ENCODE data around the gene CNOT6.

Gene CNOT6

DNA sequence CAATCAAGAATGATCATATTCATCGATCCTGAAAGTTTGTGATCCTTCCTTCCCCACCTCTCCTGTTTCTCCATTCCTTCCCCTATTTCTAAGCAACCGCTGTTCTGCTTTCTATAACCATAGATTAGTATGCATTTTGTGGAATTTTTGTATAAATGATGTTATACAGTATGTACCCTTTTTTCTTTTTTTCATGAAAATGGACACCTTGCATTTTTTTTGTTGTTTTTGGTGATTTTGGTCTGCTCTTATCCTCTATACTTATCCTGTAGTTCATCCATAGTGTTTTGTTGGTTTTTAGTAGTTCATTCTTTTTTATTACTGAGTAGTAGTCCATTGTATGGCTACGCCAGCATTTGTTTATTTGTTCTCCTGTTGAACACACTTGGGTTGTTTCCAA is 51.1 kb downstream of the CNOT6 start (continued):
- no peak for TF ChIP-seq TOX (CRISPR knock-in tag; IDR thresholded peaks at IDR 0.05; ENCODE audit: borderline replicate concordance)
- no peak for TF ChIP-seq BACH2 (CRISPR knock-in tag; IDR thresholded peaks at IDR 0.05; ENCODE audit: borderline replicate concordance)
- no peak for TF ChIP-seq ZNF70 (CRISPR knock-in tag; IDR thresholded peaks at IDR 0.05)
- no peak for TF ChIP-seq ISL1 (CRISPR knock-in tag; IDR thresholded peaks at IDR 0.05)
- TF ChIP-seq OSR1 (CRISPR knock-in tag; IDR thresholded peaks at IDR 0.05): no peak

GRCh38 chr5:180548563-180548962 is 54.4 kb downstream of the CNOT6 start:
- TF ChIP-seq, protein P1, sequence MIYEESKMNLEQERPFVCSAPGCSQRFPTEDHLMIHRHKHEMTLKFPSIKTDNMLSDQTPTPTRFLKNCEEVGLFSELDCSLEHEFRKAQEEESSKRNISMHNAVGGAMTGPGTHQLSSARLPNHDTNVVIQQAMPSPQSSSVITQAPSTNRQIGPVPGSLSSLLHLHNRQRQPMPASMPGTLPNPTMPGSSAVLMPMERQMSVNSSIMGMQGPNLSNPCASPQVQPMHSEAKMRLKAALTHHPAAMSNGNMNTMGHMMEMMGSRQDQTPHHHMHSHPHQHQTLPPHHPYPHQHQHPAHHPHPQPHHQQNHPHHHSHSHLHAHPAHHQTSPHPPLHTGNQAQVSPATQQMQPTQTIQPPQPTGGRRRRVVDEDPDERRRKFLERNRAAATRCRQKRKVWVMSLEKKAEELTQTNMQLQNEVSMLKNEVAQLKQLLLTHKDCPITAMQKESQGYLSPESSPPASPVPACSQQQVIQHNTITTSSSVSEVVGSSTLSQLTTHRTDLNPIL (CRISPR knock-in tag; IDR thresholded peaks at IDR 0.05; ENCODE audit: low read depth): no peak
- TF ChIP-seq ARNTL (CRISPR knock-in tag; IDR thresholded peaks at IDR 0.05; ENCODE audit: borderline replicate concordance, low read depth): no peak
- ATAC-seq: no peak

- TF ChIP-seq, protein P2, sequence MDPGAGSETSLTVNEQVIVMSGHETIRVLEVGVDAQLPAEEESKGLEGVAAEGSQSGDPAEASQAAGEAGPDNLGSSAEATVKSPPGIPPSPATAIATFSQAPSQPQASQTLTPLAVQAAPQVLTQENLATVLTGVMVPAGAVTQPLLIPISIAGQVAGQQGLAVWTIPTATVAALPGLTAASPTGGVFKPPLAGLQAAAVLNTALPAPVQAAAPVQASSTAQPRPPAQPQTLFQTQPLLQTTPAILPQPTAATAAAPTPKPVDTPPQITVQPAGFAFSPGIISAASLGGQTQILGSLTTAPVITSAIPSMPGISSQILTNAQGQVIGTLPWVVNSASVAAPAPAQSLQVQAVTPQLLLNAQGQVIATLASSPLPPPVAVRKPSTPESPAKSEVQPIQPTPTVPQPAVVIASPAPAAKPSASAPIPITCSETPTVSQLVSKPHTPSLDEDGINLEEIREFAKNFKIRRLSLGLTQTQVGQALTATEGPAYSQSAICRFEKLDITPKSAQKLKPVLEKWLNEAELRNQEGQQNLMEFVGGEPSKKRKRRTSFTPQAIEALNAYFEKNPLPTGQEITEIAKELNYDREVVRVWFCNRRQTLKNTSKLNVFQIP (CRISPR knock-in tag; IDR thresholded peaks at IDR 0.05; ENCODE audit: borderline replicate concordance, low read depth): no peak
- TF ChIP-seq ZNF70 (CRISPR knock-in tag; IDR thresholded peaks at IDR 0.05) (peak; percentile 90), ZNF8 (CRISPR knock-in tag; IDR thresholded peaks at IDR 0.05) (no peak), TCF4 (CRISPR knock-in tag; IDR thresholded peaks at IDR 0.05; ENCODE audit: borderline replicate concordance) (peak; percentile 84)
- TF ChIP-seq, protein P3, sequence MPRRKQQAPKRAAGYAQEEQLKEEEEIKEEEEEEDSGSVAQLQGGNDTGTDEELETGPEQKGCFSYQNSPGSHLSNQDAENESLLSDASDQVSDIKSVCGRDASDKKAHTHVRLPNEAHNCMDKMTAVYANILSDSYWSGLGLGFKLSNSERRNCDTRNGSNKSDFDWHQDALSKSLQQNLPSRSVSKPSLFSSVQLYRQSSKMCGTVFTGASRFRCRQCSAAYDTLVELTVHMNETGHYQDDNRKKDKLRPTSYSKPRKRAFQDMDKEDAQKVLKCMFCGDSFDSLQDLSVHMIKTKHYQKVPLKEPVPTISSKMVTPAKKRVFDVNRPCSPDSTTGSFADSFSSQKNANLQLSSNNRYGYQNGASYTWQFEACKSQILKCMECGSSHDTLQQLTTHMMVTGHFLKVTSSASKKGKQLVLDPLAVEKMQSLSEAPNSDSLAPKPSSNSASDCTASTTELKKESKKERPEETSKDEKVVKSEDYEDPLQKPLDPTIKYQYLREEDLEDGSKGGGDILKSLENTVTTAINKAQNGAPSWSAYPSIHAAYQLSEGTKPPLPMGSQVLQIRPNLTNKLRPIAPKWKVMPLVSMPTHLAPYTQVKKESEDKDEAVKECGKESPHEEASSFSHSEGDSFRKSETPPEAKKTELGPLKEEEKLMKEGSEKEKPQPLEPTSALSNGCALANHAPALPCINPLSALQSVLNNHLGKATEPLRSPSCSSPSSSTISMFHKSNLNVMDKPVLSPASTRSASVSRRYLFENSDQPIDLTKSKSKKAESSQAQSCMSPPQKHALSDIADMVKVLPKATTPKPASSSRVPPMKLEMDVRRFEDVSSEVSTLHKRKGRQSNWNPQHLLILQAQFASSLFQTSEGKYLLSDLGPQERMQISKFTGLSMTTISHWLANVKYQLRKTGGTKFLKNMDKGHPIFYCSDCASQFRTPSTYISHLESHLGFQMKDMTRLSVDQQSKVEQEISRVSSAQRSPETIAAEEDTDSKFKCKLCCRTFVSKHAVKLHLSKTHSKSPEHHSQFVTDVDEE (CRISPR knock-in tag; IDR thresholded peaks at IDR 0.05): peak; percentile 37; the same call in 1 of the 2 replicates
- ATAC-seq: no peak
Observed at GRCh38 chr5:180553530-180553929, 59.4 kb downstream of the CNOT6 start.

GRCh38 chr5:180555168-180555921 is 61.2 kb downstream of the CNOT6 start:
- no peak for TF ChIP-seq PPARA (CRISPR knock-in tag; IDR thresholded peaks at IDR 0.05; ENCODE audit: borderline replicate concordance)
- TF ChIP-seq TCF4 (CRISPR knock-in tag; IDR thresholded peaks at IDR 0.05; ENCODE audit: borderline replicate concordance): no peak
- TF ChIP-seq ZC3H10 (CRISPR knock-in tag; IDR thresholded peaks at IDR 0.05): no peak
- no peak for TF ChIP-seq ZNF8 (CRISPR knock-in tag; IDR thresholded peaks at IDR 0.05)
- TF ChIP-seq, protein P3 (CRISPR knock-in tag; IDR thresholded peaks at IDR 0.05): no peak
- ATAC-seq: no peak

DNA sequence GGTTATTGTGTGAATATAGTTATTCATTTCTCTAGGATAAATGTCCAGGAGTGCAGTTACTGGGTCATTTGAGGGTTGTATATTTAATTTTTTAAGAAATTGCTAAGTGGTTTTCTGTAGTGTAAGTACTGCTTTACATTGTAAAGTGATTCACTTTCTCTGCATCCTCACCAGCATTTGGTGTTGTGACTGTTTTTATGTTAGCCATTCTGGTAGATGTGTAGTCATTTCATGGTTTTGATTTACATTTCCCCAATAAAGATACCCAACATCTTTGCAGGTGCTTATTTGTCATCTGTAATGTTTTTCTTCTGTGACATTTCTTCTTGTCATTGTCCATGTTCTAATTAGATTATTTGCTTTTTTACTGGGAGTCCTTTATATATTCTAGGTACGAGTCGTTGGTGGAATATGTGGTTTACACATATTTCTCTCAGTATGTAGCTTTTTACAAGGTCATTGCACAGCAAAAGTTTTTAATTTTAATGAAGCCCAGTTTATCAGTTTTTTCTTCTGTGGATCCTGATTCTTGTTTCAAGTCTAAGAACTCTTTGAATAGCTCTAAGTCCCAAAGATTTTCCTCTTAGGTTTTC is 63.1 kb downstream of the CNOT6 start:
- ATAC-seq: no peak
- TF ChIP-seq PPARA (CRISPR knock-in tag; IDR thresholded peaks at IDR 0.05; ENCODE audit: borderline replicate concordance) (no peak), GLIS3 (CRISPR knock-in tag; IDR thresholded peaks at IDR 0.05) (no peak), RARB (CRISPR knock-in tag; IDR thresholded peaks at IDR 0.05) (no peak), TCF4 (CRISPR knock-in tag; IDR thresholded peaks at IDR 0.05; ENCODE audit: borderline replicate concordance) (no peak), ARNTL (CRISPR knock-in tag; IDR thresholded peaks at IDR 0.05; ENCODE audit: borderline replicate concordance, low read depth) (no peak), BACH2 (CRISPR knock-in tag; IDR thresholded peaks at IDR 0.05; ENCODE audit: borderline replicate concordance) (no peak), ESRRG (CRISPR knock-in tag; IDR thresholded peaks at IDR 0.05) (no peak)
